AG09319 (cell line): ENCODE results near the gene IL22RA2.

Experiments
- DNase-seq: peaks from one replicate; pipeline ENCODE4 v3.0.0-alpha.2; 2010; ENCODE audit warnings: low read depth; ENCODE audit errors: extremely low read depth
- CTCF ChIP-seq: IDR thresholded peaks from 2 replicates; pipeline ENCODE4 v1.5.1; 2011; ENCODE audit warnings: low read depth, mild to moderate bottlenecking, inconsistent platforms, low read length, moderate library complexity

The IL22RA2 gene

GRCh38 chr6:137171824-137172733 is 1.4 kb downstream of the IL22RA2 start:
- DNase-seq = no peak

GRCh38 chr6:137171053-137171374 is 2.4 kb downstream of the IL22RA2 start:
- no peak for DNase-seq

More at GRCh38 chr6:137171824-137172733, 1.4 kb downstream of the IL22RA2 start:
- TF ChIP-seq CTCF = no peak

GRCh38 chr6:137170266-137171052 is 3.0 kb downstream of the IL22RA2 start:
- DNase-seq = no peak
- no peak for TF ChIP-seq CTCF

More at GRCh38 chr6:137171053-137171374, 2.4 kb downstream of the IL22RA2 start:
- TF ChIP-seq CTCF = no peak

- no peak for DNase-seq
These were observed 5.6 kb downstream of the IL22RA2 start for GRCh38 chr6:137167702-137168377.

GRCh38 chr6:137166247-137167098 is 7.0 kb downstream of the IL22RA2 start:
- no peak for TF ChIP-seq CTCF

More at GRCh38 chr6:137167702-137168377, 5.6 kb downstream of the IL22RA2 start:
- TF ChIP-seq CTCF = no peak

GRCh38 chr6:137165375-137166246 is 7.8 kb downstream of the IL22RA2 start:
- peak; percentile 25 for TF ChIP-seq CTCF
- DNase-seq = no peak

More at GRCh38 chr6:137166247-137167098, 7.0 kb downstream of the IL22RA2 start:
- no peak for DNase-seq
